ENCODE results near the gene AIF1L.
"Not testable (repeated sequence)": the region's sequence is repeated elsewhere in the genome, so short reads cannot be mapped to it uniquely, and the experiment has no call there.

The AIF1L gene

GRCh38 chr9:131119600-131119999, 23.3 kb downstream of the AIF1L start:
- DNase-seq (ENCODE audit: low read depth in 2 of 2) = no peak

GRCh38 chr9:131120620-131121228, 24.4 kb downstream of the AIF1L start:
- DNase-seq (ENCODE audit: low read depth in 2 of 2) = no peak

GRCh38 chr9:131121346-131121745, 25.0 kb downstream of the AIF1L start:
- DNase-seq (ENCODE audit: low read depth in 2 of 2) = no peak

GRCh38 chr9:131122158-131122557, 25.8 kb downstream of the AIF1L start:
- DNase-seq (ENCODE audit: low read depth in 2 of 2) = no peak

GRCh38 chr9:131125038-131125287, 28.6 kb downstream of the AIF1L start:
- no peak for DNase-seq (ENCODE audit: low read depth in 2 of 2)

GRCh38 chr9:131125288-131126058, 29.1 kb downstream of the AIF1L start, which contains the start of gene NUP214:
NUP214 (plus strand) TSS chr9:131125586; CDS start chr9:131125705, 119 bp downstream.
- DNase-seq (ENCODE audit: low read depth in 2 of 2) = peak; percentile 98 to 99

GRCh38 chr9:131126059-131126426, 29.7 kb downstream of the AIF1L start:
- DNase-seq (ENCODE audit: low read depth in 2 of 2) = no peak

GRCh38 chr9:131129183-131129582, 32.9 kb downstream of the AIF1L start:
- DNase-seq (ENCODE audit: low read depth in 2 of 2) = no peak

- DNase-seq (ENCODE audit: low read depth in 2 of 2) = no peak
These were observed 42.3 kb downstream of the AIF1L start for GRCh38 chr9:131138676-131139075.

- DNase-seq (ENCODE audit: low read depth in 2 of 2) = no peak
These were observed 43.8 kb downstream of the AIF1L start for GRCh38 chr9:131140112-131140511.

GRCh38 chr9:131140550-131140949, 44.2 kb downstream of the AIF1L start:
- DNase-seq (ENCODE audit: low read depth in 2 of 2) = no peak

GRCh38 chr9:131142160-131142559, 45.8 kb downstream of the AIF1L start:
- DNase-seq (ENCODE audit: low read depth in 2 of 2) = no peak

GRCh38 chr9:131144201-131144600, 47.9 kb downstream of the AIF1L start:
- DNase-seq (ENCODE audit: low read depth in 2 of 2) = no peak

- DNase-seq (ENCODE audit: low read depth in 2 of 2) = no peak
These were observed 48.9 kb downstream of the AIF1L start for GRCh38 chr9:131145245-131145644.

GRCh38 chr9:131146186-131146585, 49.9 kb downstream of the AIF1L start:
- DNase-seq (ENCODE audit: low read depth in 2 of 2) = no peak

- no peak for DNase-seq (ENCODE audit: low read depth in 2 of 2)
These were observed 51.9 kb downstream of the AIF1L start for GRCh38 chr9:131148276-131148675.

GRCh38 chr9:131148966-131149687, 52.8 kb downstream of the AIF1L start:
- no peak for DNase-seq (ENCODE audit: low read depth in 2 of 2)

GRCh38 chr9:131149688-131150053, 53.3 kb downstream of the AIF1L start:
- no peak for DNase-seq (ENCODE audit: low read depth in 2 of 2)

GRCh38 chr9:131153595-131153994, 57.3 kb downstream of the AIF1L start:
- DNase-seq (ENCODE audit: low read depth in 2 of 2) = no peak

GRCh38 chr9:131158673-131159072, 62.3 kb downstream of the AIF1L start:
- DNase-seq (ENCODE audit: low read depth in 2 of 2) = not testable (repeated sequence)

GRCh38 chr9:131160416-131161112, 64.2 kb downstream of the AIF1L start:
- no peak for DNase-seq (ENCODE audit: low read depth in 2 of 2)

GRCh38 chr9:131161585-131161984, 65.3 kb downstream of the AIF1L start:
- no peak for DNase-seq (ENCODE audit: low read depth in 2 of 2)

GRCh38 chr9:131162886-131163285, 66.6 kb downstream of the AIF1L start:
- no peak for DNase-seq (ENCODE audit: low read depth in 2 of 2)
